Stimulated activated CD8-positive, alpha-beta memory T cell treated with anti-CD3 and anti-CD28 coated beads, Interleukin-15, amount 100 ng/mL, for 1 hour (primary cell): ENCODE measurements around the gene DTNB.

Experiments
- DNase-seq: peaks from one replicate; pipeline ENCODE4 v3.0.0-alpha.2; 2020; ENCODE audit warnings: low read depth

The DTNB gene

GRCh38 chr2:25369876-25370275 is 303.5 kb downstream of the DTNB start:
- DNase-seq, result no peak

- no peak for DNase-seq
These were observed 303.9 kb downstream of the DTNB start for GRCh38 chr2:25369439-25369838.

- no peak for DNase-seq
These were observed 304.7 kb downstream of the DTNB start for GRCh38 chr2:25368660-25369059.

GRCh38 chr2:25367296-25367695 is 306.1 kb downstream of the DTNB start:
- no peak for DNase-seq

- DNase-seq, result no peak
These were observed 306.7 kb downstream of the DTNB start for GRCh38 chr2:25366629-25367028.

GRCh38 chr2:25365241-25365640 is 308.1 kb downstream of the DTNB start:
- no peak for DNase-seq

GRCh38 chr2:25363733-25364132 is 309.6 kb downstream of the DTNB start:
- DNase-seq, result no peak

- DNase-seq, result peak; percentile 14
These were observed 310.8 kb downstream of the DTNB start for GRCh38 chr2:25362434-25363145.

GRCh38 chr2:25362049-25362433 is 311.3 kb downstream of the DTNB start:
- peak; percentile 93 for DNase-seq

- no peak for DNase-seq
These were observed 311.9 kb downstream of the DTNB start for GRCh38 chr2:25361261-25362048.

GRCh38 chr2:25358836-25359235 is 314.5 kb downstream of the DTNB start:
- no peak for DNase-seq

GRCh38 chr2:25358249-25358815 is 315.0 kb downstream of the DTNB start:
- DNase-seq, result no peak

- no peak for DNase-seq
These were observed 317.3 kb downstream of the DTNB start for GRCh38 chr2:25356088-25356487.

- no peak for DNase-seq
These were observed 318.1 kb downstream of the DTNB start for GRCh38 chr2:25355270-25355669.

GRCh38 chr2:25354116-25354515 is 319.3 kb downstream of the DTNB start:
- DNase-seq, result no peak

- no peak for DNase-seq
These were observed 324.0 kb downstream of the DTNB start for GRCh38 chr2:25349397-25349796.

- DNase-seq, result no peak
These were observed 325.5 kb downstream of the DTNB start for GRCh38 chr2:25347846-25348245.

- DNase-seq, result no peak
These were observed 326.1 kb downstream of the DTNB start for GRCh38 chr2:25347205-25347815.

GRCh38 chr2:25343187-25343825 is 330.1 kb downstream of the DTNB start:
- DNase-seq, result no peak

GRCh38 chr2:25342372-25343186 is 330.8 kb downstream of the DTNB start:
- peak; percentile 58 for DNase-seq

- no peak for DNase-seq
These were observed 331.5 kb downstream of the DTNB start, which contains the start of gene DNMT3A for GRCh38 chr2:25341753-25342371. TSS of gene DNMT3A (minus strand) at chr2:25341925. CDS start at chr2:25313984, 27,941 bp downstream.
